Cardiac muscle cell (in vitro differentiated cells and primary cell): ENCODE measurements around the gene NOS3. TPM values are rescaled to one million over a fixed set of nuclear protein-coding genes. Genes with fewer than 3 reads are reported as not detected.

ENCODE experiments used
- DNase-seq, 2 donors: peaks; one replicate each; pipeline versions ENCODE4 v3.0.0 to v3.0.0-alpha.2; 2010 to 2017; ENCODE audit warnings: low read depth in 1 of 2, low spot score in 1 of 2
- H3K27ac ChIP-seq: fragments of 200-600 bp; sonication (generic); 2 replicates; pipeline ENCODE4 v1.5.1; 2016
- H3K27me3 ChIP-seq: fragments of 200-600 bp; sonication (generic); 2 replicates; pipeline ENCODE4 v1.6.0; 2016; ENCODE audit warnings: control low read depth
- H3K36me3 ChIP-seq: fragments of 200-600 bp; sonication (generic); 2 replicates; pipeline ENCODE4 v1.5.1; 2016; ENCODE audit warnings: control low read depth
- H3K4me1 ChIP-seq: fragments of 200-600 bp; sonication (generic); 2 replicates; pipeline ENCODE4 v1.8.1; 2017; ENCODE audit warnings: low read depth, mild to moderate bottlenecking, mixed run types
- H3K4me3 ChIP-seq: fragments of 200-600 bp; sonication (generic); 2 replicates; pipeline ENCODE4 v1.5.1; 2016; ENCODE audit warnings: mild to moderate bottlenecking
- H3K9me3 ChIP-seq: fragments of 200-600 bp; sonication (generic); 2 replicates; pipeline ENCODE4 v1.5.1; 2017; ENCODE audit warnings: low read depth, mild to moderate bottlenecking, control low read depth
- CTCF ChIP-seq: IDR thresholded peaks from 2 replicates; pipeline ENCODE4 v1.5.1; 2012; ENCODE audit warnings: low read depth, mild to moderate bottlenecking, low read length
- polyA plus RNA-seq: library from polyadenylated mRNA; unstranded; fragments of >200 nt; fragmentation: Nextera tagmentation; extraction: Ambion mirVana; gene quantifications from 2 replicates; pipeline ENCODE4 v1.2.1, GENCODE V29; 2016
- total RNA-seq: library from RNA; depleted of rRNA; stranded (reverse); fragments of >200 nt; gene quantifications from 2 replicates; pipeline ENCODE4 v1.2.3, GENCODE V29; 2016

NOS3 gene
- total and polyA plus RNA-seq, 2 experiments from 2014 or later: 13.1 to 20.3 TPM

GRCh38 chr7:150997075-150997511 is 6.3 kb downstream of the NOS3 start:
- DNase-seq: no peak
- no peak for TF ChIP-seq CTCF
- Histone ChIP-seq H3K4me3 (no peak overlapping the region), H3K9me3 (no peaks in the 10 kb centered on the region), H3K4me1 (peaks cover 31% of the 10 kb centered on the region), H3K27ac (peak overlapping the region; percentile 77), H3K36me3 (no peaks in the 10 kb centered on the region), H3K27me3 (no peaks in the 10 kb centered on the region)

GRCh38 chr7:150997817-150998216 is 7.0 kb downstream of the NOS3 start:
- no peak for TF ChIP-seq CTCF
- H3K9me3 ChIP-seq: no peaks in the 10 kb centered on the region
- H3K36me3 ChIP-seq: no peaks in the 10 kb centered on the region
- no peak for DNase-seq
- no peak overlapping the region for H3K27ac ChIP-seq
- peaks cover 31% of the 10 kb centered on the region for H3K4me1 ChIP-seq
- H3K4me3 ChIP-seq: no peak overlapping the region
- no peaks in the 10 kb centered on the region for H3K27me3 ChIP-seq

- no peak for DNase-seq
- Histone ChIP-seq H3K27ac (no peak overlapping the region), H3K4me1 (peaks cover 27% of the 10 kb centered on the region)
These were observed 7.5 kb downstream of the NOS3 start for GRCh38 chr7:150998341-150998740.

GRCh38 chr7:150999001-150999400 is 8.2 kb downstream of the NOS3 start:
- Histone ChIP-seq H3K27ac (no peak overlapping the region), H3K4me3 (no peak overlapping the region), H3K27me3 (no peaks in the 10 kb centered on the region), H3K36me3 (no peaks in the 10 kb centered on the region), H3K9me3 (no peaks in the 10 kb centered on the region), H3K4me1 (peaks cover 20% of the 10 kb centered on the region)
- no peak for DNase-seq
- TF ChIP-seq CTCF: no peak

More at GRCh38 chr7:150998341-150998740, 7.5 kb downstream of the NOS3 start:
- Histone ChIP-seq H3K4me3 (no peak overlapping the region), H3K27me3 (no peaks in the 10 kb centered on the region), H3K36me3 (no peaks in the 10 kb centered on the region), H3K9me3 (no peaks in the 10 kb centered on the region)
- no peak for TF ChIP-seq CTCF

GRCh38 chr7:150999497-151000230 is 8.8 kb downstream of the NOS3 start:
- Histone ChIP-seq H3K27me3 (no peaks in the 10 kb centered on the region), H3K27ac (no peak overlapping the region), H3K4me3 (no peak overlapping the region), H3K36me3 (no peaks in the 10 kb centered on the region), H3K9me3 (no peaks in the 10 kb centered on the region), H3K4me1 (peaks cover 15% of the 10 kb centered on the region)
- no peak for DNase-seq
- no peak for TF ChIP-seq CTCF
